Fibroblast of lung (primary cell): ENCODE data around the gene CIPC. TPM values are rescaled to one million over a fixed set of nuclear protein-coding genes. Genes with fewer than 3 reads are reported as not detected.

ENCODE experiments used
- DNase-seq, 2 donors: peaks; one replicate each; pipeline versions ENCODE4 v3.0.0 to v3.0.0-alpha.2; 2010; ENCODE audit warnings: low read depth in 2 of 2
- H2AFZ ChIP-seq: 2 replicates; pipeline ENCODE4 v1.5.1; 2012; ENCODE audit warnings: low read length, control low read depth, inconsistent platforms
- H3K27ac ChIP-seq: 2 replicates; pipeline ENCODE4 v1.5.1; 2011; ENCODE audit warnings: low read length, control low read depth; ENCODE audit not compliant: insufficient read depth
- H3K27me3 ChIP-seq: 2 replicates; pipeline ENCODE4 v1.5.1; 2011; ENCODE audit warnings: mild to moderate bottlenecking, low read length; ENCODE audit not compliant: control insufficient read depth, insufficient read depth
- H3K36me3 ChIP-seq: 2 replicates; pipeline ENCODE4 v1.5.1; 2011; ENCODE audit warnings: low read length; ENCODE audit not compliant: control insufficient read depth, insufficient read depth
- H3K4me1 ChIP-seq: 2 replicates; pipeline ENCODE4 v1.5.1; 2011; ENCODE audit warnings: low read length; ENCODE audit not compliant: control insufficient read depth, insufficient read depth; ENCODE audit errors: extremely low read depth
- H3K4me2 ChIP-seq: 2 replicates; pipeline ENCODE4 v1.5.1; 2011; ENCODE audit warnings: low read length, control low read depth; ENCODE audit not compliant: insufficient read depth; ENCODE audit errors: extremely low read depth
- H3K4me3 ChIP-seq, 4 experiments: fragments of 200-600 bp in 1 of 4; sonication (generic) in 1 of 4; replicated peaks in 1 of 4; 2 replicates each; pipeline ENCODE4 v1.5.1; 2011 to 2016; ENCODE audit warnings: low read length in 4 of 4, low read depth in 3 of 4, mild to moderate bottlenecking in 3 of 4, control low read depth in 2 of 4, inconsistent platforms in 1 of 4, mixed read lengths in 1 of 4; ENCODE audit not compliant: insufficient read depth in 1 of 4; ENCODE audit errors: control extremely low read depth in 1 of 4
- H3K79me2 ChIP-seq: 2 replicates; pipeline ENCODE4 v1.5.1; 2012; ENCODE audit warnings: mild to moderate bottlenecking, low read length, inconsistent platforms; ENCODE audit not compliant: control insufficient read depth, insufficient read depth
- H3K9ac ChIP-seq: 2 replicates; pipeline ENCODE4 v1.5.1; 2011; ENCODE audit warnings: mild to moderate bottlenecking, low read length, control low read depth; ENCODE audit not compliant: insufficient read depth
- H3K9me3 ChIP-seq: 2 replicates; pipeline ENCODE4 v1.5.1; 2012; ENCODE audit warnings: low read depth, low read length; ENCODE audit not compliant: control insufficient read depth, insufficient read depth
- H4K20me1 ChIP-seq: 2 replicates; pipeline ENCODE4 v1.5.1; 2011; ENCODE audit warnings: low read length; ENCODE audit not compliant: control insufficient read depth, insufficient read depth; ENCODE audit errors: extremely low read depth
- CTCF ChIP-seq, 2 donors: IDR thresholded peaks in 1 of 2; conservative IDR thresholded peaks in 1 of 2; 1 replicate in 1 of 2; 2 replicates in 1 of 2; pipeline ENCODE4 v1.5.1; 2011 to 2012; ENCODE audit warnings: low read length in 2 of 2, control low read depth in 1 of 2, inconsistent platforms in 1 of 2, low read depth in 1 of 2, mild to moderate bottlenecking in 1 of 2
- EZH2 ChIP-seq: IDR thresholded peaks from 2 replicates; pipeline ENCODE4 v1.5.1; 2012; ENCODE audit warnings: low read length, control low read depth, mild to moderate bottlenecking; ENCODE audit errors: missing control alignments
- polyA plus RNA-seq, 2 donors: library from polyadenylated mRNA; depleted of rRNA in 1 of 2; stranded (reverse) in 1 of 2; unstranded in 1 of 2; fragments of >200 nt; gene quantifications; 2 replicates each; pipeline ENCODE4 v1.2.1, GENCODE V29; 2011 to 2012; ENCODE audit warnings: missing spikeins in 1 of 2
- total RNA-seq: library from RNA; depleted of rRNA; stranded (reverse); fragments of >200 nt; gene quantifications from 2 replicates; pipeline ENCODE4 v1.2.1, GENCODE V29; 2014

Gene CIPC
- total and polyA plus RNA-seq, 2 donors (not counting 1 experiment from before 2014, with no cell fraction given) = 12.1 to 12.8 TPM

GRCh38 chr14:77092676-77093075 is 5.4 kb upstream of the CIPC start:
- H3K4me2 ChIP-seq = no peak overlapping the region
- H3K36me3 ChIP-seq = no peaks in the 10 kb centered on the region
- no peak overlapping the region for H3K9ac ChIP-seq
- no peak overlapping the region for H2AFZ ChIP-seq
- H3K4me1 ChIP-seq = peaks cover 4% of the 10 kb centered on the region
- DNase-seq = no peak
- H4K20me1 ChIP-seq = no peaks in the 10 kb centered on the region
- H3K79me2 ChIP-seq = peaks cover 2% of the 10 kb centered on the region
- H3K4me3 ChIP-seq = no peak overlapping the region
- H3K9me3 ChIP-seq = no peaks in the 10 kb centered on the region
- peaks cover 2% of the 10 kb centered on the region for H3K27me3 ChIP-seq
- no peak overlapping the region for H3K27ac ChIP-seq
- TF ChIP-seq EZH2 = no peak
- no peak for TF ChIP-seq CTCF (conservative IDR thresholded peaks at IDR 0.05 in 1 of 2, IDR thresholded peaks at IDR 0.05 in 1 of 2; ENCODE audit: low read depth in 1 of 2, low read length in 2 of 2)

GRCh38 chr14:77094672-77095284 is 3.3 kb upstream of the CIPC start:
- peak; percentile 64 to 84 for DNase-seq
- Histone ChIP-seq H4K20me1 (no peaks in the 10 kb centered on the region), H3K9me3 (no peaks in the 10 kb centered on the region), H3K27ac (no peak overlapping the region), H3K27me3 (no peaks in the 10 kb centered on the region), H3K9ac (no peak overlapping the region), H3K79me2 (peaks cover 7% of the 10 kb centered on the region), H3K4me3 (no peak overlapping the region), H2AFZ (no peak overlapping the region), H3K4me1 (peaks cover 11% of the 10 kb centered on the region), H3K36me3 (no peaks in the 10 kb centered on the region), H3K4me2 (no peak overlapping the region)
- TF ChIP-seq EZH2 = no peak
- peak; percentile 89 to 93 for TF ChIP-seq CTCF (conservative IDR thresholded peaks at IDR 0.05 in 1 of 2, IDR thresholded peaks at IDR 0.05 in 1 of 2; ENCODE audit: low read depth in 1 of 2, low read length in 2 of 2)

- Histone ChIP-seq H3K9me3 (no peaks in the 10 kb centered on the region), H3K27me3 (no peaks in the 10 kb centered on the region), H4K20me1 (no peaks in the 10 kb centered on the region), H3K4me2 (peak overlapping the region; percentile 93), H3K36me3 (no peaks in the 10 kb centered on the region), H3K79me2 (peaks cover 7% of the 10 kb centered on the region), H3K27ac (peak overlapping the region; percentile 96), H2AFZ (peak overlapping the region; percentile 74), H3K4me3 (peak overlapping the region; percentile 68 to 79 (median 76)), H3K9ac (peak overlapping the region; percentile 93), H3K4me1 (peaks cover 13% of the 10 kb centered on the region)
- peak; percentile 24 to 68 for DNase-seq
- TF ChIP-seq EZH2 = no peak
Observed at GRCh38 chr14:77097006-77097699, 905 bp upstream of the CIPC start.
